ENCODE results near the gene STEAP2.

DNA sequence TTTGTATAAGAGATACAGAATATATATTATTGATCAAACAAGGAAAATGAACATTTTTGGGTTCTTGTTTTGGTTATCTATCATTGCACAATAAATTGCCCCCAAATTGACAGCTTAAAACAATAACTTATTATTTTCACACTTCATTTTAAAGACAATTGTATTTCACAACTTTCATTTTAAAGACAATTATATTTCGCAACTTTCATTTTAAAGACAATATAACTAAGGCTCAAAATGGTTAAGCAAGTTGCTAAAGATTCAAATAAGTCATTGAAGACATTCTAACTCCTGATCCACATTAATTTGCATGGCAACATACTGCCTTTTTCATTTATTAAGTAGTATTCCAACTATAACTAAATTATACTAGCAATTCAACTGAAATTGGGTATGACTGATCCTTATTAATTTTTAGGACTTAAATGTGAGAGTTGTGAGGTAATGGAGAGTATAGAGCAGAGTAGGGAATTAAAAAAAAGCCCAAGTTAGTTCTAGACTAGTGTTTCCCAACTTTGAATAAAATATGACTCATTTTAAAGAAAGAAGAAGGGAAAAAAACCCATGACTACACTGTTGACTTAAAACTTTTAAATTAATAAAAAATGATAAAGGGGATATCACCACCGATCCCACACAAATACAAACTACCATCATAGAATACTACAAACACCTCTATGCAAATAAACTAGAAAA, 9.9 kb upstream of the STEAP2 start:
- TF ChIP-seq SIN3A (IDR thresholded peaks at IDR 0.05; ENCODE audit: low read depth) (no peak), CTCF (IDR thresholded peaks at IDR 0.05 in 2 of 3, conservative IDR thresholded peaks at IDR 0.05 in 1 of 3; ENCODE audit: borderline replicate concordance in 1 of 3, insufficient read depth in 1 of 3, low read depth in 2 of 3, low read length in 2 of 3) (no peak)

Measured in HCT116 (cell line).